GM12864 (cell line): ENCODE results near the gene SLC25A13.
A peak's percentile ranks its signal among the peaks of the same experiment; 100 is the strongest.
"Not testable (repeated sequence)": the region's sequence is repeated elsewhere in the genome, so short reads cannot be mapped to it uniquely, and the experiment has no call there.

Source experiments
- DNase-seq: peaks from one replicate; pipeline ENCODE4 v3.0.0-alpha.2; 2011; ENCODE audit warnings: low read depth
- H3K4me3 ChIP-seq: 2 replicates; pipeline ENCODE4 v1.5.1; 2011; ENCODE audit warnings: mild to moderate bottlenecking, low read depth, low read length, control low read depth
- TF ChIP-seq, protein P1 (sequence below): IDR thresholded peaks from 2 replicates; pipeline ENCODE4 v1.5.1; 2011; ENCODE audit warnings: low read depth, mild to moderate bottlenecking, moderate library complexity, low read length, control low read depth, inconsistent platforms; ENCODE audit errors: missing control alignments

The SLC25A13 gene, protein sequence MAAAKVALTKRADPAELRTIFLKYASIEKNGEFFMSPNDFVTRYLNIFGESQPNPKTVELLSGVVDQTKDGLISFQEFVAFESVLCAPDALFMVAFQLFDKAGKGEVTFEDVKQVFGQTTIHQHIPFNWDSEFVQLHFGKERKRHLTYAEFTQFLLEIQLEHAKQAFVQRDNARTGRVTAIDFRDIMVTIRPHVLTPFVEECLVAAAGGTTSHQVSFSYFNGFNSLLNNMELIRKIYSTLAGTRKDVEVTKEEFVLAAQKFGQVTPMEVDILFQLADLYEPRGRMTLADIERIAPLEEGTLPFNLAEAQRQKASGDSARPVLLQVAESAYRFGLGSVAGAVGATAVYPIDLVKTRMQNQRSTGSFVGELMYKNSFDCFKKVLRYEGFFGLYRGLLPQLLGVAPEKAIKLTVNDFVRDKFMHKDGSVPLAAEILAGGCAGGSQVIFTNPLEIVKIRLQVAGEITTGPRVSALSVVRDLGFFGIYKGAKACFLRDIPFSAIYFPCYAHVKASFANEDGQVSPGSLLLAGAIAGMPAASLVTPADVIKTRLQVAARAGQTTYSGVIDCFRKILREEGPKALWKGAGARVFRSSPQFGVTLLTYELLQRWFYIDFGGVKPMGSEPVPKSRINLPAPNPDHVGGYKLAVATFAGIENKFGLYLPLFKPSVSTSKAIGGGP

DNA sequence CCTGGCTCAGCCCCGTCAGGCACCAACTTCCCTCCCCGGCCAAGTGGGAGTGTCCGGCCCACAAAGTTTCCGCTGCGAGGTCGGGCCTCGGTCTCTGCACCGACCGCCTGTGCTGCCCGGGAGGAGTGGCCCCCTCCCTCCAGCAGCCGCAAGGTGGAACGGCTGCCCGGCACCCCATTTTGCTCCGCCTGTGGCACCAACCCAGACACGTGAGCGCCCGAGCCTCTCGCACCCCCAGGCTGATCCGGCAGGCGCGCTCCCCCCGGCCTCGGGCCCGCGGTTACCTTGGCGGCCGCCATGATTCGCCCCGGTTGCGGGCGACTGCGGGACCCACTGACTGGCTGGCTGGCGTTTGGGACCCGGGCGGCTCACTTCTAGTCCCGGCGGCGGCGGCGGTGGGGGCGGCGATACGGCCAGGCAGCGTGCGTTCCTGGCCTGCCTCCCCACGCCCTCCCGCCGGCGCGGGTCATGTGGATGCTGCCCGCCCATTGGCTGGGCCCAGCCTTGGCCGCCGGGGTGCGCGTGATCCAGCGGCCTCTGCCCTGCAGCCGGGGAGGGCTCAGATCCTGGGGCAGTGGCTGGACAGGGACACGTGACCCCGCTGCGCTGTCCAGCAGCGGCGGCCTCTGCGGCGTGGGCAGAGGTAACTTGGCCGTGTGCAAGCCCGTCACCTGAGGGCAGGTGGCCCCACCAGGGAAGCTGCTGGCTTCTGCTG is at the start of gene SLC25A13:
TSS of gene SLC25A13 (minus strand) at position 441 of the 715 bp plus-strand sequence. CDS start at position 299, 142 bp downstream.
- H3K4me3 ChIP-seq, result peak within 1 kb of the TSS; percentile 83
- peak; percentile 34 for DNase-seq
- TF ChIP-seq, protein P1, sequence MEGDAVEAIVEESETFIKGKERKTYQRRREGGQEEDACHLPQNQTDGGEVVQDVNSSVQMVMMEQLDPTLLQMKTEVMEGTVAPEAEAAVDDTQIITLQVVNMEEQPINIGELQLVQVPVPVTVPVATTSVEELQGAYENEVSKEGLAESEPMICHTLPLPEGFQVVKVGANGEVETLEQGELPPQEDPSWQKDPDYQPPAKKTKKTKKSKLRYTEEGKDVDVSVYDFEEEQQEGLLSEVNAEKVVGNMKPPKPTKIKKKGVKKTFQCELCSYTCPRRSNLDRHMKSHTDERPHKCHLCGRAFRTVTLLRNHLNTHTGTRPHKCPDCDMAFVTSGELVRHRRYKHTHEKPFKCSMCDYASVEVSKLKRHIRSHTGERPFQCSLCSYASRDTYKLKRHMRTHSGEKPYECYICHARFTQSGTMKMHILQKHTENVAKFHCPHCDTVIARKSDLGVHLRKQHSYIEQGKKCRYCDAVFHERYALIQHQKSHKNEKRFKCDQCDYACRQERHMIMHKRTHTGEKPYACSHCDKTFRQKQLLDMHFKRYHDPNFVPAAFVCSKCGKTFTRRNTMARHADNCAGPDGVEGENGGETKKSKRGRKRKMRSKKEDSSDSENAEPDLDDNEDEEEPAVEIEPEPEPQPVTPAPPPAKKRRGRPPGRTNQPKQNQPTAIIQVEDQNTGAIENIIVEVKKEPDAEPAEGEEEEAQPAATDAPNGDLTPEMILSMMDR, result no peak

DNA sequence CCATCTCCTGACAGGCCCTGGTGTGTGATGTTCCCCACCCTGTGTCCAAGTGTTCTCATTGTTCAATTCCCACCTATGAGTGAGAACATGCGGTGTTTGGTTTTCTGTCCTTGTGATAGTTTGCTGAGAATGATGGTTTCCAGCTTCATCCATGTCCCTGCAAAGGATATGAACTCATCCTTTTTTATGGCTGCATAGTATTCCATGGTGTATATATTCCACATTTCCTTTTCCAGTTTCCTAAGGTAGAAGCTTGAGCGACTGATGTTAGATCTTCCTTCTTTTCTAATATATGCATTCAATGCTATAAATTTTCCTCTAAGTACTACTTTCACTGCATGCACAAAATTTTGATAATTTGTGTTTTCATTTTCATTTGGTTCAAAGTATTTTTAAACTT is 44.0 kb upstream of the SLC25A13 start:
- H3K4me3 ChIP-seq, DNase-seq: not testable (repeated sequence)

DNA sequence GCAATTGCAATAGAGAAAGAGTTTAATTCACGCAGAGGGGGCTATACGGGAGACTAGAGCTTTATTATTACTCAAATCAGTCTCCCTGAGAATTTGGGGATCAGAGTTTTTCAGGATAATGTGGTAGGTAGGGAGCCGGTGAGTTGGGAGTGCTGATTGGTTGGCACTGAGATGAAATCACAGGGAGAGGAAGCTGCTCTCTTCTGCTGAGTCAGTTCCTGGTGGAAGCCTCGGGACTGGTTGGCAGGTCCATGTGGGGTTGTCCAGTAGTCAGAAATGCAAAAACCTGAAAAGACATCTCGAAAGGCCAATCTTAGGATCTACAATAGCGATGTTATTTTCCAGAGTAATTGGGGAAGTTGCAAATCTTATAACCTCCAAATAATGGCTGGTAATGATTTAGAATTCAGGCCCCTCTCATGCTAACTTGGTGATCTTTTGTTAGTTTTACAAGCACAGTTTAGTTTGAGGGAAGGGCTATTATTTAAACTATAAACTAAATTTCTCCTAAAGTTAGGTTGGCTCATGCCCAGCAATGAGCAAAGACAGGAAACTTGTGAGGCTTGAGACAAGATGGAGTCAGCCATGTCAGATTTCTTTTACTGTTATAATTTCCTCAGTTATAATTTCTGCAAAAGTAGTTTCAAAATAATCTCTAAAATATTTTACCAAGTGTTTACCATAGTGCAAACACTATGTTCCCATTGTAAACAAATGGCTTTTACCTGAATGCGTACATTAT is 39.4 kb upstream of the SLC25A13 start:
- no peak overlapping the region for H3K4me3 ChIP-seq
- TF ChIP-seq, protein P1, result no peak
- DNase-seq, result no peak

DNA sequence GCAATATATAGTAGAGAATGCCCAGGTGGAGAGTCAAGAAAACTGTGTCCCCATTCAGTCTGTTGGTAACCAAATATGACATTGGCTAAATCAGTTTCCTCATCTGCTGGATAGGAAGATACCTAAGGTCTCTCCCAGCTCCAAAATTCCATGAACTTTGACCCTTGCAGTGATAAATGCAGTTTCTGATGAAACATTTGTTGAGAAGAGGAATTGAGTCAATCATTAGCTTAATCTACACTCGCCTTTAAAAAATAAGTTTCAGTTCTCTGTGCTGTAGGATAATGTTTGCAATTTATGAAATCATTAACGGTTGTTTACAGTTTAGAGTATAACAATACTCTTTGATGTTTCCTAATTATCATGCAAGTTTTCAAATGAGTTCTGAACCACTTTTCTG is 38.0 kb upstream of the SLC25A13 start:
- no peak overlapping the region for H3K4me3 ChIP-seq
- TF ChIP-seq, protein P1, result no peak
- no peak for DNase-seq

DNA sequence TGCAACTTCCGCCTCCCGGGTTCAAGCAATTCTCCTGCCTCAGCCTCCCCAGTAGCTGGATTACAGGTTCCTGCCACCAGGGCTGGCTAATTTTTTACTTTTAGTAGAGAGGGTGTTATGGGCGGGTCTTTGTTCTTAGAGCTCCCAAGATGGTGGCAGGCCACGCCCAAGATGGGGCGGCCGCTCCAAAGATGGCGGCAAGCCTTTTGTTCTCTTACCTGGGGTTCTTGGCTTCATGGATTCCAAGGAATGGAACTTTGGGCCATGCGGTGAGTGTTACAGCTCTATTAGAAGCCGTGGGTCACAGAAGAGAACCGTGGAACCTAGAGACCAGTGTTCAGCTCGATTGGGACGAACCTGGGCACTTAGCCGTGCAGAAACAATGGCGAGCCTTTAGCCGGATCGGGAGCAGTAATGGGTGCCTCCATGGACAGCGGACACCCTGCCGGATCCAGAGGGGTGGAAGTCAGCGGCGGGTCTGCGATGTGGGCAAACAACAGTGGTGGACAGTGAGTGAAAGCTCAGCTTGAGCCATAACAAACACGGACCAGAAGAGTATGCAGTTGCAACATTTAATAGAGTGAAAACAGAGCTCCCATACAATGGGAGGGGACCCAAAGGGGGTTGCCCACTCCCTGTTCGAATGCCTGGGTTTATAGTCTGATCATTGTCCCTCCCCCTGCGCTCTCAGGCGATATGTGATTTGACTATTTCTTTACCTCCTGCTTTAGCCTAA is 36.5 kb upstream of the SLC25A13 start:
- H3K4me3 ChIP-seq, DNase-seq: not testable (repeated sequence)

DNA sequence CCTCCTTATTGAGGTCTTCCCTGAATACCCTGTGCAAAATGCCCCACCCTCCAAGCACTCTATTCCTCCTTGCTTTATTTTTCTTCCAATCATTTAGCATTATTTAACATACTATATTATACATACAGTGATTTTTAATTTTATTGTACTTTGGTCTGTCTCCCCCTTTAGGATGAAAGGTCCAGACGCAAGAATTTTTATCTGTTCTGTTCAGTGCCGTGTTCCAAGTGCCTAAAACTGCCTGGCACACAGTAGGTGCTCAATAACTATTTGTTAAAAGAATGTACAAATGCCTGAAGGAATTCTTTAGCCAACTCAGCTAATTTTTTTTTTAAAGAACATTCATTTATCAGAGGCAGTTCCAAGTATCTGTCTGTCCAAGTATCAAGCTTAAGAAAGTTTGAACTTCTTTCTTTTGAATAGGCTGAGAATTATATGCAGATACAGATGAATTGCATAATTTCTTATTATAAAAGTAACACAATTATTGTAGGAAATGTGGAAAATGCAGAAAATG is 34.1 kb upstream of the SLC25A13 start:
- TF ChIP-seq, protein P1, result no peak
- no peak for DNase-seq
- H3K4me3 ChIP-seq, result no peak overlapping the region

DNA sequence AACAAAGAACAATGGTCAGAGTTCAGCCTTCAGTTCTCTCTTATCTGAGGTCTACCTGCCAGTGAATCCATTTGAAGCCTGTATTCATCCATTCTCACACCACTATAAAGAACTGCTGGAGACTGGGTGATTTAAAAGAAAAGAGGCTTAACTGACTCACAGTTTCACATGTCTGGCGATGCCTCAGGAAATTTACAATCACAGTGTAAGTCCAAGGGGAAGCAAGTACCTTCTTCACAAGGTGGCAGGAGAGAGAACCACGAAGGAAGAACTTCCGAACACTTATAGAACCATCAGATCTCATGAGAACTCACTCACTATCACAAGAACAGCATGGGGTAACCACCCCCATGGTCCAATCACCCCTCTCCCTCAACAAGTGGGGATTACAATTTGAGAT is 33.0 kb upstream of the SLC25A13 start:
- TF ChIP-seq, protein P1, result no peak
- no peak overlapping the region for H3K4me3 ChIP-seq
- DNase-seq, result no peak
